ENCODE results near the gene PPFIA1. TPM values are rescaled to one million over a fixed set of nuclear protein-coding genes. Genes with fewer than 3 reads are reported as not detected.

Gene PPFIA1
- total and polyA plus RNA-seq, 9 donors = 24.9 to 37.4 (median 28.8) TPM

DNA sequence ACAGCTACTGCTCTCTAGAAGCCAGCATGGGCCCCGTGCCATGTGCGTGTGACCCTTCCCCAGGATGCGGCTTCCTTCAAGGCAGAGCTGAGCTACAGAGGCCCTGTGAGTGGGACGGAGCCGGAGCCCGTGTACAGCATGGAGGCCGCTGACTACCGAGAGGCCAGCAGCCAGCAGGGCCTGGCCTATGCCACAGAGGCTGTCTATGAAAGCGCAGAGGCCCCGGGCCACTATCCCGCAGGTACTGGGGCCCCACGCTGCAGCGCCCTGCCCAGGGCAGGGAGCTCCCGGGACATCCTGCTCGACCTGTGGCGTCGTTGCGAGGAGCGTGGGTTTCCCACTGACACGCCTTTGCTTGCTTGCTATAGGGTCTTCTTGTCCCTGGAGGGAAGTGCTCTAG is 162.5 kb downstream of the PPFIA1 start:
- 93% methylated on average over 20 of the region's 20 CpGs for WGBS (ENCODE audit: insufficient coverage)
- Histone ChIP-seq H3K27ac (ENCODE audit: low read length) (no peak overlapping the region), H3K9me3 (replicated peaks; ENCODE audit: control insufficient read depth, low read depth, low read length) (no peaks in the 10 kb centered on the region), H3K4me1 (ENCODE audit: control insufficient read depth, insufficient read depth, low read length) (peaks cover 5% of the 10 kb centered on the region), H3K4me3 (ENCODE audit: low read length) (no peak overlapping the region), H3K36me3 (ENCODE audit: control insufficient read depth, insufficient read depth, low read length) (peaks cover 89% of the 10 kb centered on the region), H3K27me3 (ENCODE audit: control insufficient read depth, insufficient read depth, low read length) (no peaks in the 10 kb centered on the region)
- no peak for DNase-seq

DNA sequence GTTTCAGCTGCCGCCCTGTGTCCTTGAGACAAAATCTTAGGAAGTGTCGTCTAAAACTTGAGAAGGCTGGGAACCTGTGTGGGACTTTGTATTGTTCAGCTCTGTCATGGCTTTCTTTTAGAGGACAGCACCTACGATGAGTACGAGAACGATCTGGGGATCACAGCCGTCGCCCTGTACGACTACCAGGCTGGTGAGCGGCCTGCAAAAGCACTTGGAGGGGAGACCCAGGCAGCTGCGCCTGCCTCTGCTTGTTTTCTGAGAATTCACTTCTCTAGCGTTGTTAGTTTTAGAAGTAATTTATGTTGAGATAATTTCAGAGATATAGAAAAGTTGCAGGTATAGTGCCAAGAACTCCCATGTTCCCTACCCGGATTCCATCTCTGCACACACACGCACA is 163.0 kb downstream of the PPFIA1 start:
- Histone ChIP-seq H3K27me3 (ENCODE audit: control insufficient read depth, insufficient read depth, low read length) (no peaks in the 10 kb centered on the region), H3K36me3 (ENCODE audit: control insufficient read depth, insufficient read depth, low read length) (peaks cover 86% of the 10 kb centered on the region), H3K27ac (ENCODE audit: low read length) (no peak overlapping the region), H3K9me3 (replicated peaks; ENCODE audit: control insufficient read depth, low read depth, low read length) (no peaks in the 10 kb centered on the region), H3K4me1 (ENCODE audit: control insufficient read depth, insufficient read depth, low read length) (peaks cover 5% of the 10 kb centered on the region), H3K4me3 (ENCODE audit: low read length) (no peak overlapping the region)
- whole genome bisulfite sequencing (ENCODE audit: insufficient coverage) = 86% methylated on average over 9 of the region's 13 CpGs
- DNase-seq = no peak

Other genes with a start within 250 kb of the PPFIA1 start
- gene ANO1, start 192.4 kb upstream of the PPFIA1 start, total RNA-seq = 5.8 TPM
- gene ANO1, start 192.4 kb upstream of the PPFIA1 start, polyA plus RNA-seq (ENCODE audit: insufficient read depth in 1 of 8, insufficient read length in 8 of 8, low replicate concordance in 1 of 8) = 10 to 100 TPM in 3 of 8 donors, 1 to 10 TPM in 5; 5.1 to 15.4 (median 8.8) TPM
- 12.1 TPM for gene FADD, start 67.4 kb upstream of the PPFIA1 start, total RNA-seq
- gene FADD, start 67.4 kb upstream of the PPFIA1 start, polyA plus RNA-seq (ENCODE audit: insufficient read depth in 1 of 8, insufficient read length in 8 of 8, low replicate concordance in 1 of 8) = 10 to 100 TPM; 10.4 to 12.8 (median 12.4) TPM
- gene CTTN, start 127.8 kb downstream of the PPFIA1 start, total RNA-seq = 78.7 TPM
- gene CTTN, start 127.8 kb downstream of the PPFIA1 start, polyA plus RNA-seq (ENCODE audit: insufficient read depth in 1 of 8, insufficient read length in 8 of 8, low replicate concordance in 1 of 8) = 100 to 1,000 TPM in 6 of 8 donors, 10 to 100 TPM in 2; 78.1 to 126 (median 112) TPM